HuH-7.5 (cell line): Measurements from ENCODE around the gene FBN1.

Source experiments
- DNase-seq: peaks from one replicate; pipeline ENCODE4 v3.0.0; 2011; ENCODE audit warnings: low spot score

The FBN1 gene

GRCh38 chr15:48645558-48646330 is at the start of gene FBN1:
TSS of gene FBN1 (minus strand) at chr15:48645709. CDS start at chr15:48644769, 940 bp downstream.
- DNase-seq = peak; percentile 49

GRCh38 chr15:48693484-48693883 is 48.0 kb upstream of the FBN1 start:
- no peak for DNase-seq

- DNase-seq = no peak
Observed at GRCh38 chr15:48688493-48688892, 43.0 kb upstream of the FBN1 start.

GRCh38 chr15:48683991-48684765 is 38.7 kb upstream of the FBN1 start:
- no peak for DNase-seq

- peak; percentile 15 for DNase-seq
Observed at GRCh38 chr15:48682942-48683651, 37.6 kb upstream of the FBN1 start.

GRCh38 chr15:48681353-48681752 is 35.8 kb upstream of the FBN1 start:
- no peak for DNase-seq

GRCh38 chr15:48680841-48681240 is 35.3 kb upstream of the FBN1 start:
- DNase-seq = no peak

GRCh38 chr15:48679952-48680351 is 34.4 kb upstream of the FBN1 start:
- DNase-seq = no peak

- no peak for DNase-seq
Observed at GRCh38 chr15:48678851-48679250, 33.3 kb upstream of the FBN1 start.

GRCh38 chr15:48677821-48678220 is 32.3 kb upstream of the FBN1 start:
- no peak for DNase-seq

- DNase-seq = no peak
Observed at GRCh38 chr15:48675436-48675835, 29.9 kb upstream of the FBN1 start.

- DNase-seq = no peak
Observed at GRCh38 chr15:48674876-48675275, 29.4 kb upstream of the FBN1 start.

- no peak for DNase-seq
Observed at GRCh38 chr15:48672206-48672605, 26.7 kb upstream of the FBN1 start.

GRCh38 chr15:48671103-48672022 is 25.9 kb upstream of the FBN1 start:
- no peak for DNase-seq

GRCh38 chr15:48667701-48668100 is 22.2 kb upstream of the FBN1 start:
- no peak for DNase-seq

- no peak for DNase-seq
Observed at GRCh38 chr15:48664436-48664835, 18.9 kb upstream of the FBN1 start.

- DNase-seq = no peak
Observed at GRCh38 chr15:48657950-48658591, 12.6 kb upstream of the FBN1 start.

GRCh38 chr15:48654801-48655200 is 9.3 kb upstream of the FBN1 start:
- DNase-seq = no peak

- DNase-seq = no peak
Observed at GRCh38 chr15:48653913-48654670, 8.6 kb upstream of the FBN1 start.

- DNase-seq = no peak
Observed at GRCh38 chr15:48653216-48653615, 7.7 kb upstream of the FBN1 start.
